ENCODE data around the gene AFF1. TPM values are rescaled to one million over a fixed set of nuclear protein-coding genes. Genes with fewer than 3 reads are reported as not detected.

Gene AFF1
- total RNA-seq, 4 donors from 2014 or later, result 90.1 to 132 (median 101) TPM

DNA sequence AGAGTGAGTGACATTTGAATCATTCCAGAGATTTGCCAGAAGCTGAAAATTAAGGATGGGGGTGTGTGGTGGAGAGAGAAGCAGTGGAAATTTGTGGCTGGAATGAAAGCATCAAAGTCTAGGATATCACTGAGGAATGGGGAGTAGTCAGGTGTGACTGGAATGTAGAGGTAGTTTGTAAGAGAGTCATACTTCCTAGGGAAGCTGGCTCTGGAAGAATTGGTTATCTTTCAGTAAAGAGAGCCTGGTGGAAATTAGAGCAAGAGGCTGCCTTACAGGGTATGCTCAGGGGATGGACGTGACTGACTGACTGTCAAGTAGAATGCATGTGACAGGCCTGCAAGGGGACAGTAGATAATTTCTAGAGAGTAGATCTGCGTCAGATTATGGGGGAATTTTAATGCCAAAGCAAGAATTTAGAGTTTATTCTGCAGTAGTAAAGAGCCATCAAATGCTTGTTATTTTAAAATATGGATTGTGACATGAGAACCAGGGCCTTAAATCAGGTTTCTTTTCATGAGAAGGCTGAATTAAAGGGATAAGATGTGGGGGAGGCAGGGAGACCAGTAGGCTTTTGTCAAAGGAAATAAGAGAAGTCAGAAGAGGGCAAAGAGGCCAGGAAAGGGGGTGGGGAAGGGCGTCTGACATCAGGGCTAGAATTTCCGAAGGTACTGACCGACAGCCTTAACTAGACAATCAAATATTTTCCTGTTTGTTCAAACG lies 109.9 kb downstream of the AFF1 start:
- TF ChIP-seq, protein P1, sequence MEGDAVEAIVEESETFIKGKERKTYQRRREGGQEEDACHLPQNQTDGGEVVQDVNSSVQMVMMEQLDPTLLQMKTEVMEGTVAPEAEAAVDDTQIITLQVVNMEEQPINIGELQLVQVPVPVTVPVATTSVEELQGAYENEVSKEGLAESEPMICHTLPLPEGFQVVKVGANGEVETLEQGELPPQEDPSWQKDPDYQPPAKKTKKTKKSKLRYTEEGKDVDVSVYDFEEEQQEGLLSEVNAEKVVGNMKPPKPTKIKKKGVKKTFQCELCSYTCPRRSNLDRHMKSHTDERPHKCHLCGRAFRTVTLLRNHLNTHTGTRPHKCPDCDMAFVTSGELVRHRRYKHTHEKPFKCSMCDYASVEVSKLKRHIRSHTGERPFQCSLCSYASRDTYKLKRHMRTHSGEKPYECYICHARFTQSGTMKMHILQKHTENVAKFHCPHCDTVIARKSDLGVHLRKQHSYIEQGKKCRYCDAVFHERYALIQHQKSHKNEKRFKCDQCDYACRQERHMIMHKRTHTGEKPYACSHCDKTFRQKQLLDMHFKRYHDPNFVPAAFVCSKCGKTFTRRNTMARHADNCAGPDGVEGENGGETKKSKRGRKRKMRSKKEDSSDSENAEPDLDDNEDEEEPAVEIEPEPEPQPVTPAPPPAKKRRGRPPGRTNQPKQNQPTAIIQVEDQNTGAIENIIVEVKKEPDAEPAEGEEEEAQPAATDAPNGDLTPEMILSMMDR (IDR thresholded peaks at IDR 0.05; ENCODE audit: low read depth), result no peak

DNA sequence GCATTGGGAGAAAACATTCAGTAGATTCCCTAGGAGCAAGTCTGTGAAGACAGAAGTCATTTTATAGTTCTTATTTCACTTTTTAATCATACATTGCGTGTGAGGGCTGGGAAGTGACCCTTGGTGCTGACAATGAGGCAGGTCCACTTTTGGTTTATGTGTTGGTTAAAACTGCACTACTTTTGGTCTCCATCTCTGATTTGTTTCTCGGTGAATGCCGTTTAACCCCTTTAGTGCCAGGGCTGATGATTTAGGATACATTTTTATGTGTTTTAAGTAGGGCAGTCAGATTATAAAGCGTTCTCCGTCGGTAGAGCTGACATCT lies 110.4 kb downstream of the AFF1 start:
- TF ChIP-seq, protein P1 (IDR thresholded peaks at IDR 0.05; ENCODE audit: low read depth), result no peak

DNA sequence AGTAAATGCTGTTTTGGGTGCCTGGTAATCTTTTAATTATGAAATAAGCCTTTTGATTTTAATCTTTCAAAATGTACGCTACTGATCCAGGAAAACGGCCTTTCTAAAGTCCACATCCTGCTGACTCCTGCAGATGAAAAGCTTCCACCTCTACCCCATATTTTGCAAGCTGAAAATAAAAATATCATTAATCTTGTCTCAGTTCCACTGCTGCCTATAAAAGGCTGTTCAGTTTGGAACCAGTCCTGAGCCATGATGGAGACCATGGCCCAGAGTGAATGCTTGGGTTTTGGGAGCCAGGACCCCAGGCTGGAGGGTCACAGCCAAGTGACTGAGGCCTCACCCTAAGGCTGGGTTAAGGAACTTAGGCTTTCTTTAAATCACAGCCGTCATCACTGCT lies 110.8 kb downstream of the AFF1 start:
- TF ChIP-seq, protein P1 (IDR thresholded peaks at IDR 0.05; ENCODE audit: low read depth), result no peak

DNA sequence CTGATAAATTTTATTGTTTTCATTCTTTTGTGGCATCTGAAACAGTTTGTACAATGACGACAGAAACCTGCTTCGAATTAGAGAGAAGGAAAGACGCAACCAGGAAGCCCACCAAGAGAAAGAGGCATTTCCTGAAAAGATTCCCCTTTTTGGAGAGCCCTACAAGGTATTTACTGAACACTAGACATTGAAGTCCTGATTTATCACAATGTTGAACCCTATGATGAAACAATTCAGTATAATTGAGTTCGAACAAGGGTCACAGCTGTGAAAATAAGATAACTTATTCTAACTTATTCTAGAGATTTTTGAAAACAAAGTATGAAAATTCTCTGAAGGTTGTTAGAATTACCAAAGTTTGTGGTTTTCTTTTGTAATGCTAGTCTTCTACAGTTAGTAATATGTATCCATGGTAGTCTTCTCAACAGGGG lies 111.3 kb downstream of the AFF1 start:
- TF ChIP-seq, protein P1 (IDR thresholded peaks at IDR 0.05; ENCODE audit: low read depth), result no peak

DNA sequence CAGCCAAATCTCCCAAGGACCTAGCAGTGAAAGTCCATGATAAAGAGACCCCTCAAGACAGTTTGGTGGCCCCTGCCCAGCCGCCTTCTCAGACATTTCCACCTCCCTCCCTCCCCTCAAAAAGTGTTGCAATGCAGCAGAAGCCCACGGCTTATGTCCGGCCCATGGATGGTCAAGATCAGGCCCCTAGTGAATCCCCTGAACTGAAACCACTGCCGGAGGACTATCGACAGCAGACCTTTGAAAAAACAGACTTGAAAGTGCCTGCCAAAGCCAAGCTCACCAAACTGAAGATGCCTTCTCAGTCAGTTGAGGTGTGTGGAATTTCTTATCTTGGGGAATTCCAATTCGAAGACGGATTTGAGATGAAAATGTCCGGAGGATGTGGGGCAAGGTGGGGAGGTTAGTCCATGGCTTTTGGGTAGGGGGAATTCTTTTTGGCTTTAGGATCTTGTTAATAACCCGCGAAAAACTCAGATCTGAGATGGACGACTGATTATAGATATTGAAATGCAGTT lies 112.5 kb downstream of the AFF1 start:
- TF ChIP-seq, protein P1 (IDR thresholded peaks at IDR 0.05; ENCODE audit: low read depth), result no peak

DNA sequence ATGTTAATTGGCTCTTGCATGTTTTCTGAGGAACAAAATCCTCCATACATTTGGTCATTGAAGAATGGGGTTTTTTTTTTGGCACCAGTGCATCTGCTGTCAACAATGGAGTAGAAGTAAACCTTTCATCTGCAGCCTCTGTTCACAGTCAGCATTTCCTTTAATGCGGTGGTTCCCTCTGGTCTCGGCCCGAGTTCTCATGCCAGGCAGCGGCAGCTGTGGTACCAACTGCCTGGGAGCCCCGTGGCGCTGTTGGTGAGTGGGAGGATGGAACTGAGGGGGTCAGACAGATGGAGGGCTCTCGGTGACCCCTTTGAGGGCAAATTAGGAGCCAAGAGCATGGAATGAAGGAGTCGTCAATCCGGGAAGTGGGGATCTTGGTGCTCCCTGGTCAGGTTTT lies 114.7 kb downstream of the AFF1 start:
- TF ChIP-seq, protein P1 (IDR thresholded peaks at IDR 0.05; ENCODE audit: low read depth), result no peak

DNA sequence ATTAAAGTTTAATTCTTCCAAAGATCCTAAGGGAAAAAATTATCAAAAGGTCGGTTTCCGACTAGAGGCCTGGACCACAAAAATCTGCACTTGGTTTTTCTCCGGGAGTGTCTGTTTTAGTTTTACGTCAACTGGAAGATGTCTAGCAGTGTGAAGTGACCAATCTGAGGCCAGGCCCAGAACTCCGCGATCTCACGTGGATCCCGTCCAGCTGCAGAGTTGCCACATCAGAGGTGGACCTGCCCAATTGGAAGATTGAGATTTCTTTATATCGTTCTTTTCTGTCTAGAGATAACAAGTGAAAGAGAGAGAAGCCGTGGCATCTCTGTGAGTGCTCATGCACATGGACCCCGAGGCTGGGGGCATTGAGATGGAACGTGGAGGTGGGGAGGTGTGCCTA lies 115.8 kb downstream of the AFF1 start:
- TF ChIP-seq, protein P1 (IDR thresholded peaks at IDR 0.05; ENCODE audit: low read depth), result no peak
